ENCODE measurements around the gene NGDN.
"Not testable (repeated sequence)": the region's sequence is repeated elsewhere in the genome, so short reads cannot be mapped to it uniquely, and the experiment has no call there.

NGDN gene

DNA sequence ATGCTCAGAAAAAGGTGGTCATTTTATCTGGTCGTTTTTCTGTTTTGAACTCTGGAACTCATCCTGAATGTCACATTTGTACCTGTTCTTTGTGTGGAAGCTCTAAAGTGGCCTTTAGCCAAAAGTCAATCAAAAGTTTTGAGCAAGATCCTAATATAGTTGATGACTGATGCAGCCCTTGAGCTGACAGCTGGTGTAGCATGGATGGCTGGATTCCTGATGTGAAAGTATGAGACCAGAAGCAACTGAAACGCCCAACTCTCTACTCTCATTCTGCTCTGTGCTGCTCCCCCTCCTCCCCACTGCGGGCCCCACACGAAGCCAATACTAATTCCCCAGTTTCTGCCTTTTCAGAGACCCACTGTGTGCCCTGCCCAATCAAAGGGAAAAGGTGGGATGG lies 23.7 kb upstream of the NGDN start:
- H3K36me3 Mint-ChIP-seq (ENCODE audit: insufficient read depth), result peaks cover 6% of the 10 kb centered on the region
- H3K4me3 Mint-ChIP-seq, result no peak overlapping the region
- ATAC-seq (replicated peaks), result no peak
- no peaks in the 10 kb centered on the region for H3K4me1 Mint-ChIP-seq (ENCODE audit: low read depth in 2 of 2)
- DNase-seq, result no peak
- no peak overlapping the region for H3K27ac Mint-ChIP-seq
- H3K27me3 Mint-ChIP-seq, result peaks cover 32 to 42% of the 10 kb centered on the region in 2 donors
- H3K9me3 Mint-ChIP-seq, result no peaks in the 10 kb centered on the region

DNA sequence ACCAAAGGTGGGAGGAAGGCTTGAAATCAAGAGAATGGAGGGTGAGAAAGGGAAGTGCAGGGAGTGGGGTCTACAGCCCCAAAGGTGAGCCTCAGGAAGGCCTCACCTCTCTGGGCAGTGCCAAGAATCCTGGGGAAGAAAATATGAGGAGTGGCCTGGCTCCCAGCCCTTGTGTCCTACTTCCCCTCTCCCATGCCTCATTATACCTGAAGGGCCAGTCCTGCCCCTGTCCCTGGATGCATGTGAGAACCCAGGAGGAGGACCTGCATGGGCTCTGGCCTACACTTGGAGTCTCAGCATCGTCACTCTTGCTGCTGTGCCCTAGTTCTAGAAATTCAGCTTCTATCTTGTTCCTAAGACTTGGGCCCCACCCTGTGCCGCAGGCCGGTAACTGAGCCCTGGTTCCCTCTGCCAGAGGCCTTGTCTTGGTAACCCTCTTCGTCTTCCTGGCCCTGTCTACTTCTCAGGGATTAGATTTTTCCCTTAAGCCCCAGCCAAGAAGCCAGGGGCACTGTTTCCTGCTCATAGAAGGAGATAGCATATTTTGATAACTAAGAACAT lies 23.1 kb upstream of the NGDN start:
- DNase-seq (no peak), ATAC-seq (replicated peaks) (no peak)
- Mint-ChIP-seq H3K4me1 (ENCODE audit: low read depth in 2 of 2) (no peaks in the 10 kb centered on the region), H3K4me3 (no peak overlapping the region), H3K27me3 (peaks cover 32 to 42% of the 10 kb centered on the region in 2 donors), H3K36me3 (ENCODE audit: insufficient read depth) (peaks cover 6% of the 10 kb centered on the region), H3K9me3 (no peaks in the 10 kb centered on the region), H3K27ac (no peak overlapping the region)

DNA sequence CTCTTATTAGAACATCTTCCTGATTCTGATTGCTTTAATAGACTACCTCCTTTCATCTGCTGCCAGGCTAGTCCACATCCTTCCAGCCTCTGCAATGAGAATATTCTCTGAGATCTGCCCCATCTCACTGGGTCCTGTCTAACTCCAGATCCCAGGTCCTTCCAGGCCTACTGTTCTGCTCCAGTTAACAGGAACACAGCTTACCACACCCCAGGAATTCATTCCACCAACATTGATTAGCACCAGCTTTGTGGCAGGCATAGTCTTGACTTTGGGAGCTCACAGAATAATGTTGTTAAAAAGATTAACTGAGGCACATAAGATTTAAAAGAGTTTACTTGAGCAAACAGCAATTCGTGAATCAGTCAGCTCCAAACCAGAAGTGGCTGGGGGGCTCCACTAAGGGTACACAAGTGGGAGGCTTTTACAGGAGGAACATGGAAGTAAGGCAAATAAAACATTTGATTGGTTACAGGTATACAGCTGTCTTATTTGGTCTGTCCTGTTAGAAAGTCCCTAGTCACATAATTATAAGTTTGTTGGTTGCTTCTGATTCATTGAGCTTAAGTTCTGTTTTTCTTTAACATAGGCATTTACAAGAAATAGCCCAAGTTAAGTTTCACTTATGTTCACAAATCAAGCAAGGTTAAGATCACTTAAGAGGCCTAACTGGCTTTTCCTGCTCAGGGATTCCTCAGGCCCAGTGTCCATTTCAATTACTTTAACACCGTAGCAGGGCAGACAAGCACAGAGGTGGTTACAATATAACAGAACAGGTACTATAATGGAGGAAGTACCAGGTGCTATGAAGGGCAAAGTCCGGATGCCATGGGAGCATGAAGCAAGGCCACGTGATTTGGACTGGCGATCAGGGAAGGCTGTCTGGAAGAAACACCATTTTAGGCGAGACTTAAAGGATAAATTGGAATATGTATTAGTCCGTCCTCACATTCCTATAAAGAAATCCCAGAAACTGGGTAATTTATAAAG lies 21.8 kb upstream of the NGDN start:
- Mint-ChIP-seq H3K9me3 (no peaks in the 10 kb centered on the region), H3K4me3 (no peak overlapping the region), H3K36me3 (ENCODE audit: insufficient read depth) (peaks cover 6% of the 10 kb centered on the region), H3K27me3 (peaks cover 26 to 33% of the 10 kb centered on the region in 2 donors), H3K4me1 (ENCODE audit: low read depth in 2 of 2) (no peaks in the 10 kb centered on the region), H3K27ac (no peak overlapping the region)
- no peak for DNase-seq
- no peak for ATAC-seq (replicated peaks)

DNA sequence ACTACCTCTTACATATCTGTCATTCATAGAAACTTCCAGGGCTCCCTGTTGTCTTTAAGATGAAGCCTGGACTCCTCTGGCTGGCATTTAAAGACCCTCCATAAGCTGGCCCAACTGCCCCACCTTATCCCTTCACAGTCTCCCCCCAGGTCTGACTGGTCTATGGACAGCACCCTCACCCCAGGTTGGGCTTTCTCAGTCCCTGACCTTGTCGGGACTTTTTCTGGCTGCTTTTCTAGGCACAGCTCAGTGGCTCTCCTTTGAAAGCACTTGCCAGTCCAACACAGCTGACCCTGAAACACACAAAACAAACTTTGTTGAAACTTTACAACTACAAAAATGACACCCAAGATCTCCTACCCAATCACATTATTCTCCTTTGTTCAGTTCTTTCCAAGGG lies 20.2 kb upstream of the NGDN start:
- Mint-ChIP-seq H3K9me3 (no peaks in the 10 kb centered on the region), H3K36me3 (ENCODE audit: insufficient read depth) (peaks cover 3% of the 10 kb centered on the region), H3K27me3 (peaks cover 34 to 36% of the 10 kb centered on the region in 2 donors), H3K27ac (no peak overlapping the region), H3K4me1 (ENCODE audit: low read depth in 2 of 2) (no peaks in the 10 kb centered on the region), H3K4me3 (no peak overlapping the region)
- ATAC-seq (replicated peaks) (no peak), DNase-seq (no peak)

DNA sequence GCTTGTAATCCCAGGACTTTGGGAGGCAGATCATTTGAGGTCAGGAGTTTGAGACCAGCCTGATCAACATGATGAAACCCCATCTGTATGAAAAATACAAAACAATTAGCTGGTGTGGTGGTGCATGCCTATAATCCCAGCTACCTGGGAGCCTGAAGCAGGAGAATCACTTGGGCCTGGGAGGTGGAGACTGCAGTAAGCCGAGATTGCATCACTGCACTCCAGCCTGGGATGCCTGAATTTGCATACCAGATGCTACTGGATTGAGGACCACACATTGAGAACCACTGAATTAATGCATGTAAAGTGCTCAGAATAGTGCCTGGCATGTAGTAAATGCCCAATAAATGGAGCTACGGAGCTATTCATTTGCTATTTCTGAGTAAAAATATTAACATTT lies 19.1 kb upstream of the NGDN start:
- Mint-ChIP-seq H3K4me1 (ENCODE audit: low read depth in 2 of 2) (no peaks in the 10 kb centered on the region), H3K36me3 (ENCODE audit: insufficient read depth) (peaks cover 3% of the 10 kb centered on the region), H3K27me3 (peaks cover 45% of the 10 kb centered on the region in 2 donors), H3K27ac (no peak overlapping the region), H3K4me3 (no peak overlapping the region), H3K9me3 (no peaks in the 10 kb centered on the region)
- ATAC-seq (replicated peaks) (no peak), DNase-seq (no peak)

DNA sequence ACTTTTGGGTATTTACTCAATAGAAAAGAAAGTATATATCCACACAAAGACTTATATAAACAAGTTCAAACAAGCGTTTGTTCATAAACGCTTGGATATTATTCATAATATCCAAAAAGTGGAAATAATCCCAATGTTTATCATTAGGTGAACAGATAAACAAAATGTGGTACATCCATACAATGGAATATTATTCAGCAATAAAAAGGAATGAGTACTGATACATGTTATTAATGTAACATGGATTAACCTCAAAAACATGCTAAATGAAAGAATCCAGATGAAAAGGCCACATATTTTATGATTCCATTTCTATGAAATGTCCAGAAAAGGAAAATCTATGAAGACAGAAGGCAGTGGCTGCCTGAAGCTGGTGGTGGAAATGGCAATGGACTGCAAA lies 17.3 kb upstream of the NGDN start:
- H3K4me3 Mint-ChIP-seq, result no peak overlapping the region
- ATAC-seq (replicated peaks) (no peak), DNase-seq (no peak)
- peaks cover 59 to 60% of the 10 kb centered on the region in 2 donors for H3K27me3 Mint-ChIP-seq
- no peaks in the 10 kb centered on the region for H3K9me3 Mint-ChIP-seq
- H3K4me1 Mint-ChIP-seq (ENCODE audit: low read depth in 2 of 2), result no peaks in the 10 kb centered on the region
- H3K36me3 Mint-ChIP-seq (ENCODE audit: insufficient read depth), result peaks cover 3% of the 10 kb centered on the region
- no peak overlapping the region for H3K27ac Mint-ChIP-seq

DNA sequence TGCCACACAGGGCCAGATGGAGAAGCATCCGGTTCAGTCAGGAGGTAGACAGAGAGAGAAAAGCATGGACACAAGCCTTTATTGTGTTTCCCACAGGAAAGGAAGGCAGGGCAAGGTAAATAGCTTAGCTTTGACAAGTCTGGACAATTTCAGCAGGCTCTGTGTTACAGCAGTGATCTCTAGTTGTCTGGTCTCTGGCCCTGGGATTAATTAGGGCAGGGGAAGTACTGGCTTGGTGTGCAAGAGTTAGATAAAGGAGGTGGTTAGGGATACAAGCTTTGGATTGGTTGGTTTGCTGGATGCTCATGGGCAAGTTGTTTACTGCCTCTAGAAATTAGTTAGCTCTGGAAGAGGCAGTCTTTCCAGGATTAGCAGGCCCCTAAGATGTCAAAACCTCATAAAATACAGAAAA lies 15.1 kb upstream of the NGDN start:
- DNase-seq (no peak), ATAC-seq (replicated peaks) (no peak)
- peaks cover 61 to 67% of the 10 kb centered on the region in 2 donors for H3K27me3 Mint-ChIP-seq
- no peak overlapping the region for H3K4me3 Mint-ChIP-seq
- no peaks in the 10 kb centered on the region for H3K9me3 Mint-ChIP-seq
- peaks cover 3% of the 10 kb centered on the region for H3K36me3 Mint-ChIP-seq (ENCODE audit: insufficient read depth)
- no peaks in the 10 kb centered on the region for H3K4me1 Mint-ChIP-seq (ENCODE audit: low read depth in 2 of 2)
- no peak overlapping the region for H3K27ac Mint-ChIP-seq

DNA sequence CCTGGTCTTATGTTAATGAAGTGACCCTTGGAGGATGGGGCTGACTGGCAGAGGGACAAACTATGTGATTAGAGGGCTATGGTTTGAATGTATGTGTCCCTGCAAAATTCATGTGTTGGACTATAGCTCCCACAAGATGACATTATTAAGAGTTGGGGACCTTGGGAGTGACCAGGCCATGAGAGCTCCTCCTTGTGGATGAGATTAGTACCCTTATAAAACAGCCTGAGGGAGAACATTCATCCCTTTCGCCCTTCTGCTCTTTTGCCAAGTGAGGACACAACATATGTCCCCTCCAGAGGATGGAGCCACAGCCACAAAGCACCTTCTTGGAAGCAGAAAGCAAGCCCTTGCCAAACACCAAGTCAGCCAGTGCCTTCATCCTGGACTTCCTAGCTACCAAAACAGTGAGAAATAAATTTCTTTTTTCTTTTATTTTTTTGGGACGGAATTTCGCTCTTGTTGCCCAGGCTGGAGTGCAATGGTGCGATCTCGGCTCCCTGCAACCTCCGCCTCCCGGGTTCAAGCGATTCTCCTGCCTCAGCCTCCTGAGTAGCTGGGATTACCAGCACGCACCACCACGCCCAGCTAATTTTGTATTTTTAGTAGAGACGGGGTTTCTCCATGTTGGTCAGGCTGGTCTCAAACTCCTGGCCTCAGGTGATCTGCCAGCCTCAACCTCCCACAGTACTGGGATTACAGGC lies 12.5 kb upstream of the NGDN start:
- H3K9me3 Mint-ChIP-seq; H3K4me1 Mint-ChIP-seq (ENCODE audit: low read depth in 2 of 2); H3K27ac Mint-ChIP-seq; H3K36me3 Mint-ChIP-seq (ENCODE audit: insufficient read depth); H3K4me3 Mint-ChIP-seq; ATAC-seq (replicated peaks); DNase-seq: not testable (repeated sequence)
- peaks cover 62 to 66% of the 10 kb centered on the region in 2 donors for H3K27me3 Mint-ChIP-seq

DNA sequence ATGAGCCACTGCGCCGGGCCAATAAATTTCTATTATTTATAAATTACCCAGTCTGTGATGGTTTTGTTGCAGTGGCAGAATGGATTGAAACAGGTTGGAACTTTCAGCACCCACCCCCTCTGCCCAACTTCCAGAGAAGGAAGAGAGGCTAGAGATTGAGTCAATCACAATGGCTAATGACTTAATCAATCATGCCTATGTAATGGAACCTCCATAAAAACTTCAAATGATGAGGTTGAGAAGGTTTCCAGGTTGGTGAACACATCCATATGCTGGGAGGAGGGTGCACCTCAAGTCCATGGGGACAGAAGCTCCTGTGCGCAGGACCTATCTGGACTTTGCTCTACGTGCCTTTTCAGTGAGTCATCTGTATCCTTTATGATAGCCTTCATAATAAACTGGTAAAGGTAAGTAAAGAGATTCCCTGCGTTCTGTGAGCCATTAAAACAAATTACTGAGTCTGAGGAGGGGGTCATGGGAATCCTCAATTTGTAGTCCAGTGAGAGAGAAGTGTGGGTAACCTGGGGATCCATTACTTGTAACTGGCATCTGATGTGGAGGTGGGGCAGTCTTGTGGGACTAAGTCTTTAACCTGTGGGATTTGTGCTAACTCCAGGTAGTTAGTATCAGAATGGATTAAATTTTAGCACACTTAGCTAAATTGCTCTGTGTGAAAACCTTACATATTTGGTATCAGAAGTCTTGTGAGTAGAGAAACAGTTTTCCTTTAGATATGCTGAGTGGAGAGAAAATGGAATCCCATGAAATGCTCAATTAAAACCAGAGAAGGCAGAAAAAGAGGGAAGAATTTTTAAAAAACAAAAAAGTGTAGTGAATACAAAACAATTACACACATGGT lies 11.7 kb upstream of the NGDN start:
- Mint-ChIP-seq H3K4me3 (no peak overlapping the region), H3K27me3 (peaks cover 62 to 66% of the 10 kb centered on the region in 2 donors), H3K36me3 (ENCODE audit: insufficient read depth) (no peaks in the 10 kb centered on the region), H3K27ac (no peak overlapping the region), H3K9me3 (no peaks in the 10 kb centered on the region), H3K4me1 (ENCODE audit: low read depth in 2 of 2) (no peaks in the 10 kb centered on the region)
- DNase-seq (no peak), ATAC-seq (replicated peaks) (no peak)

DNA sequence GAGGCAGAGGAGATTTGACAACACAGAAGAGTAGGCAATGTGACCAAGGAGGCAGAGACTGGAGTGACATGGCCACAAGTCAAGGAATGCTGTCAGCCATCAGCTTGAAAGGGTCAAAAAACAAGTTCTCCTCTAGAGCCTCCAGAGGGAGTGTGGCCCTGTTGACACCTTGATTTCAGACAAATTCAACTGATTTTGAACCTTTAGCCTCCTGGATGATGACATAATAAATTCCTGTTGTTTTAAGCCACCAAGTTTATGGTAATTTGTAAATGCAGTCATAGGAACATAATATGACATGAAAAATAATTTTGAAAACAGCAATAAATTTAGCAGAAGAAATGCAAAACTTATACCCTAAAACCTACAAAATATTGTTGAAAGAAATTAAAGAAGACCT lies 8.5 kb upstream of the NGDN start:
- no peak overlapping the region for H3K27ac Mint-ChIP-seq
- H3K9me3 Mint-ChIP-seq, result no peaks in the 10 kb centered on the region
- ATAC-seq (replicated peaks) (no peak), DNase-seq (no peak)
- peaks cover 36 to 41% of the 10 kb centered on the region in 2 donors for H3K27me3 Mint-ChIP-seq
- no peak overlapping the region for H3K4me3 Mint-ChIP-seq
- H3K36me3 Mint-ChIP-seq (ENCODE audit: insufficient read depth), result peaks cover 2% of the 10 kb centered on the region
- H3K4me1 Mint-ChIP-seq (ENCODE audit: low read depth in 2 of 2), result no peaks in the 10 kb centered on the region

DNA sequence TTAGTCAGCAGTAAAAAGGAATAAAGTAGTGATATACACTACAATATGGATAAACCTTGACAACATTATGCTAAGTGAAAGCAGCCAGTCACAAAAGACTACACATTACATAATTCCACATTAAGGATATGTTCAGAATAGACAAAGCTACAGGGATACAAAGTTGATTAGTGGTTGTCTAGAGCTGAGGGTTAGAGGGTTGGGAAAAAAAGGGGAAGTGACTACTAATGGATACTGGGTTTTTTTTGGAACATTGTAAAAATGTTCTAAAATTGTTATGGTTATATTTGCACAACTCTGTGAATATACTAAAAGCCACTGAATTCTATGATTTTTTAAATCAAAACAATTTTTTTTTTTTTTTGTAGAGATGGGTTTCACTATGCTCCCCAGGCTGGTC lies 4.8 kb upstream of the NGDN start:
- no peak overlapping the region for H3K4me3 Mint-ChIP-seq
- no peak overlapping the region for H3K27ac Mint-ChIP-seq
- no peaks in the 10 kb centered on the region for H3K9me3 Mint-ChIP-seq
- H3K36me3 Mint-ChIP-seq (ENCODE audit: insufficient read depth), result peaks cover 10% of the 10 kb centered on the region
- H3K4me1 Mint-ChIP-seq (ENCODE audit: low read depth in 2 of 2), result no peaks in the 10 kb centered on the region
- peaks cover 13 to 15% of the 10 kb centered on the region in 2 donors for H3K27me3 Mint-ChIP-seq
- ATAC-seq (replicated peaks), result no peak
- DNase-seq, result no peak

DNA sequence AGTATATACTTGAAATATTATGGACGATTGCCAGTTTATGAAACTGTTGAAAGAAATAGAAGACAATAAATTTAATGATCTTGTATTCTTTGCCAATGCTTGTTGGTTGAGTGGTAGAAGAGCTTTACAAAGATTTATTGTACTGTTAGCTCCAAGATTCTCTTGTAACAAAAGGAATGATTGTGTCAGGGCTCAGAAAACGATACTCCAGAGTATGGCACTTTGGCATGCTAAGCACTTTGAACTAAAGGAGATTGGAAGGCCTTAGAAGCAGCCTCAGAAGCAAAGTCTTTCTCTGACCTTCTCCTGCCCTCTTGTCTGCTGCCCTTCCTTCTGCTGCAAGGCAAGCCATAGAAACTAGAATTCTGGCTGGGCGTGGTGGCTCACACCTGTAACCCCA lies 4.2 kb upstream of the NGDN start:
- Mint-ChIP-seq H3K36me3 (ENCODE audit: insufficient read depth) (peaks cover 10% of the 10 kb centered on the region), H3K9me3 (no peaks in the 10 kb centered on the region), H3K27me3 (peaks cover 8 to 9% of the 10 kb centered on the region in 2 donors), H3K4me1 (ENCODE audit: low read depth in 2 of 2) (no peaks in the 10 kb centered on the region), H3K4me3 (no peak overlapping the region), H3K27ac (no peak overlapping the region)
- DNase-seq (no peak), ATAC-seq (replicated peaks) (no peak)

DNA sequence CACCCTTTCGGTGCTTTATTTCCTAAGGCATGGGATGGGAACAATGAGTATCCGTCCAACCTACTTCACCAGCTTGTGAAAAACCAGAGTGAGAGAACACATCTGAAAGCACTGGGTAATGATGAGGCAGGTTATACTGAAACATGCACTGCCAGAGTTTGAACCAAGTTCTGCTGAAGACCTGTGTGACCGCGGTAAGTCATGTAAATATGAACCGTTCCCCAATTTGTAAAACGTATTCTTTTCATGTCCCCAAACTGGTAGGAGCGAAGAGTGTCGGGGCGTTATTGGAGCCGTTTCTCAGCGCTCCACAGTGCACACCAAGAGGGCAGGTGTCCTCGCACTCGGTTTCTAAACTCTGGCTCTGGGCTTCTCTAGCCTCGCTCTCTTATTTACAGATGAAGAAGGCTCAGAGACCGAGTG lies 788 bp upstream of the NGDN start:
- Mint-ChIP-seq H3K4me3 (no peak overlapping the region), H3K9me3 (no peaks in the 10 kb centered on the region), H3K27ac (no peak overlapping the region), H3K4me1 (ENCODE audit: low read depth in 2 of 2) (peaks cover 0 to 5% of the 10 kb centered on the region in 2 donors), H3K27me3 (no peaks in the 10 kb centered on the region), H3K36me3 (ENCODE audit: insufficient read depth) (peaks cover 41% of the 10 kb centered on the region)
- ATAC-seq (replicated peaks), result no peak
- DNase-seq, result no peak

Measured in effector memory CD8-positive, alpha-beta T cell (primary cell).